Stimulated activated CD4-positive, alpha-beta T cell treated with anti-CD3 and anti-CD28 coated beads, Interleukin-4, amount 100 ng/mL, for 1 hour (primary cell): Measurements from ENCODE around the gene DPF3.

Source experiments
- DNase-seq: peaks from one replicate; pipeline ENCODE4 v3.0.0-alpha.2; 2020

DPF3 gene

DNA sequence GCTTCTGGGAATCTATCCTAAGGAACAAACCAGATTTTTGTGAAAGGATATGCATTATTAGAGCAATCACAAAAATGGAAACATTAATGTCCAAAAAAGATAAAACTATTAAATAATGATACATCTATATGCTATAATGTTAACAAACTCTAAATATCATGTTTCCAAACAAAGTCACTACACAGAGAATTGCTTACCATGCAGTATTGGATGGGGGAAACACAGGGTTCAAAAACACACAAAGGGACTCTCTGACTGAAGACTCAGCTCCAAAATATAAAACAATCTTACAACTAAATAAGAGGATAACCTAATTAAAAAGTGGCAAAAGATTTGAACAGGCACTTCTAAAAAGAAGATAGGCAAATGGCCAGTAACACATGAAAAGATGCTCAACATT is 304.2 kb downstream of the DPF3 start:
- DNase-seq: no peak

DNA sequence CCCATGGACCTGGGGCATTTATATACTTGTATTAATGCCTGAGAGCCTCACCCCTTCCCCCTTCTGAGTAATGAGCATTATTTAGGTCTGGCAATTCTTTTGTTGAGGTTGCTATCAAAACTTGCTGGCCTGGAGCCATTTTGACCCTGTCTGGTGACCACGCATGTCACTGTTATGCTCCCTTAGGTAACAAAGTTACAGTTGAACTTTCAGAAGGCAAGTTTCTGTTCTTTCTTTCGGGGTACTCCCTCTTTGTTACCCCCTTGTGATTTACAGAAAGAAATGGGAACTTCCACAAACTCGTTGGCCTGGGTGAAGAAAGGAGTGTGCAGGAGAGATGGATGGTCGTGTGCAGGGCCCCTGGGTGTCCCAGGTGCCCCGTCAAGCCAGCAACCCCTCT is 305.4 kb downstream of the DPF3 start:
- DNase-seq: no peak

DNA sequence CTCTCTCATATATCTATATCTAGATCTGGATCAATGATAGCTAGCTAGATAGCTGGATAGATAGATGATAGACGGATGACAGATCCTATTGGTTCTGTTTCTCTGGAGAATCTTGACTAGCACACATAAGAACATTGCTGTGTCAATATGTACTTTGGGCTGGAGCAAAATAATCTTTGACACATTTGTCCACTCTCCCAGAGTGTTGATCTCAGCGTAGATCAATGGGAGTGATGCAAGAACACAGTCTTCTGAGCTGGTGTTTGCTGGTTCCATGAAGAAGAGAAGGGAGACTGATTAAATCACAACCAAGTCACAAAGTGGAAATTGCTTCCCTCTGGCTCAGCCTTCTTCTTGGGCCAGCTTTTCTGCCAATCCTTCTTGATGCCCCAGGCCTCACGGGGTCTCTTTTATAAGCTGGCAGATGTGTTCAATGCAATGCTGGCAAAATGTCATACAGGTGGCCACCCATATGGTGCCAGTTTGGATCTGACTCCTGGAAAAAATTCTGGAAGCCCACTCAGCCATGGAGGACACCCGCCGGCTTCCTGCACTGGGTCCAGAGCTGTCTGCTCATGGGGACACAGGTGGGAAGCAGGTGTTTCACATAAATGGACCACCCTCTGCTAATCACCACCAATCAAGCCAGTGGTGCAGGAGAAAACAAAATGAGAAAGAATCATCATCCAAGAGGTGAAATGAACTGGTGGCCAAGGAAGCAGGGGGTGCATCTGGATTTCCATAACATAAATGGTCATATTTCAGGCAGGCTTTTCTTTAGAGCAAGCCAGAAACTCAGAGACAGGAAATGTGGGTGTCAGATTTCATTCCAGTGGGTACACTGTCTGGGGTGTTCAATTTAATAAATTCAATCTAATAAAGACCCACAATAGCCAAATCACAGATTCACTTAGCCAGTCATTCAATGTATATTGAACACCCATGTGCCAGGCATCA is 310.3 kb downstream of the DPF3 start:
- DNase-seq: no peak

GRCh38 chr14:72582582-72582981 is 311.3 kb downstream of the DPF3 start:
- DNase-seq: no peak

- no peak for DNase-seq
Measured at GRCh38 chr14:72578514-72578913, 315.4 kb downstream of the DPF3 start.

DNA sequence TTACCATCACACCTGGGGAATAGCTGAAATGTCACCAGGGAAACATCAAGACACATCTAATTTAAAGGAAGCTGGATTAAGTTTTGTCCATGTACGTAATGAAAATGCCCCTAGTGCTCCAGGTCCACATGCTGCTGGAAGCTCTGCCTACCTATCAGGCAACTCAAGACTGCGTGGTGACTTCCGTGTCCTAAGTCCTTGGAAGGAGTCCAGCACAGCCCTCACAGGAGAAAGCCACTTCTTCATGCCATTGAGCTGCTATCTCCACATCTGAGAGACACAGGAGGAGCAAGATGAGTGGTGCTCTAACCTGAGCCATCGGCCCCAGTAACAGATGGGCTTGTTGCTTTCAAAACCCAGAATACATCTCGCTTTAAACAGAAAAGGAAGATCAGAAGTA is 316.4 kb downstream of the DPF3 start:
- DNase-seq: no peak

DNA sequence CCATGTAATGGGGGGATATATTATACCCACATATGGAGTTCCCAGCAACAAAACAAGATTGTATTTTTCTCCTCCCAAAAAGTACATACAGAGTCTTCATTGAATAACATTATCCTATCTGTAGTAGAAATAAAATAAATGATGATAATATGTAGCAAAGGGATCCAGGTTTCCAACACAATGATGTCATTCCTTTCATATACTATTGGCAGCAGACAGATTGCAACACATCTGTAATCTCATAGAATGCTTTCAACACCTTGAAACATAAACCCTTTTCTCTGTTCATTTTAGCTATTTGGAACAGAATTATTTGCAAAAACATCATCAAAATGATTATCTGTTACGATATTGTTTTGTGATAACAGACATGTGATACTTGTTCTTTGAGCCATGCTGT is 317.6 kb downstream of the DPF3 start:
- no peak for DNase-seq

- DNase-seq: no peak
Measured at GRCh38 chr14:72574715-72575114, 319.2 kb downstream of the DPF3 start.

DNA sequence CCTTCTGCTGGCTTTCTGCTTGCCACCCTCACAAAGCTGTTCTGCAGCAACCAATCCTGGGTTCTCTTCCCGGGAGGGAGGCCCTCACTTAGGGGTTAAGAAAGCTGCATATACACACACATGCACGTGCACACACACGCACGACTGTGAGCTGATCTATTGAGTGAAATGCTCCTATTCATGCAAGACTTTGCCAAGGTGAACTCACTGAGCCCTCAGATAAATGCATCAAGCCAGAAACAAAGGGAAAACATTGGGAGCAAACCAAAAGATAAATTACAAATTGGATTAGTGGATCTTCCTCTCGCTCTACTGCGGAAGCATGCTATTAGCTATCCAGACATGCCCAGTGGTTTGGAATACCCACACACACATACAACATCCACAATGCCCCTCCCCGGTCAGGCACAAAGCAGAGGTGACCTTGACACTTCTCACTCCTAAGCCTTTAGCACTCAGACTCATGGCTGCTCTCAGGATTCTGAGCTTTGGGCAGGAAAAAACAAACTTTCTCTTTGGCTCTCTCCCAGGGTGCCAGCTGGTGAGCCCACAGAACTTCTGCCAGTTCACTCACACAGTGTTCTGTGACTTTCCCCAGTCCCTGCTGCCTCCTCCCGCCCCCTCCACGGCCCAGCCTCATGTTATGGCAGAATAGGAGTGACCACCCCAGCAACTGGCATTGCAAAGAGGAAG is 320.0 kb downstream of the DPF3 start:
- no peak for DNase-seq
